Fibroblast of the aortic adventitia (primary cell): ENCODE results near the gene SLIT3. TPM values are rescaled to one million over a fixed set of nuclear protein-coding genes. Genes with fewer than 3 reads are reported as not detected.
A peak's percentile ranks its signal among the peaks of the same experiment; 100 is the strongest.

Experiments
- DNase-seq: peaks from one replicate; pipeline ENCODE4 v3.0.0-alpha.2; 2010; ENCODE audit warnings: low read depth
- H3K4me3 ChIP-seq: 2 replicates; pipeline ENCODE4 v1.5.1; 2011; ENCODE audit warnings: low read depth, mild to moderate bottlenecking, control low read depth, low read length, moderate library complexity
- CTCF ChIP-seq: IDR thresholded peaks from 2 replicates; pipeline ENCODE4 v1.5.1; 2011; ENCODE audit warnings: mild to moderate bottlenecking, low read length, control low read depth, inconsistent platforms; ENCODE audit not compliant: insufficient read depth
- total RNA-seq: library from RNA; depleted of rRNA; stranded (reverse); fragments of >200 nt; gene quantifications from 2 replicates; pipeline ENCODE4 v1.2.3, GENCODE V29; 2012; ENCODE audit warnings: low replicate concordance

Gene SLIT3
- total RNA-seq, 1 donor: 65.3 TPM

GRCh38 chr5:168883281-168883741 is 417.6 kb downstream of the SLIT3 start:
- no peak overlapping the region for H3K4me3 ChIP-seq
- no peak for TF ChIP-seq CTCF
- no peak for DNase-seq

DNA sequence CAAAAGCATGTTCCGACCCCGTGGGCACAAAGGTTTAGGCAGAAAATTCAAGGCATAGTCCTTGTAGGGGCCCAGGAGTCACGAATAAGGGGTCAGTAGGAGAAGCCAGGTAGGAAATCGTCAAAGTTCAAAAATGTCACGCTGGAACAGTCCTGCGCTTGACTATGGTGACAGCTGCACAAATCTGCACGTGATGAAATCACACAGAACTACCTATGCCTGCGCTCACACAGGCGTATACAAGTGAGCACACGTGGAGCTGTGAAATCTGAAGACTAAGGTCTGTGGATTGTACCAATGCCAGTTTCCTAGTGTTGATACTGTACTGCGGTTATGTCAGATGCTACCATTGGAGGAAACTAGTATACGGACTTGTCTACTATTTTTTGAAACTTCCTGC is 418.7 kb downstream of the SLIT3 start:
- no peak for TF ChIP-seq CTCF
- no peak for DNase-seq
- no peak overlapping the region for H3K4me3 ChIP-seq

GRCh38 chr5:168881427-168882149 is 419.4 kb downstream of the SLIT3 start:
- no peak for TF ChIP-seq CTCF
- no peak overlapping the region for H3K4me3 ChIP-seq
- DNase-seq: no peak

DNA sequence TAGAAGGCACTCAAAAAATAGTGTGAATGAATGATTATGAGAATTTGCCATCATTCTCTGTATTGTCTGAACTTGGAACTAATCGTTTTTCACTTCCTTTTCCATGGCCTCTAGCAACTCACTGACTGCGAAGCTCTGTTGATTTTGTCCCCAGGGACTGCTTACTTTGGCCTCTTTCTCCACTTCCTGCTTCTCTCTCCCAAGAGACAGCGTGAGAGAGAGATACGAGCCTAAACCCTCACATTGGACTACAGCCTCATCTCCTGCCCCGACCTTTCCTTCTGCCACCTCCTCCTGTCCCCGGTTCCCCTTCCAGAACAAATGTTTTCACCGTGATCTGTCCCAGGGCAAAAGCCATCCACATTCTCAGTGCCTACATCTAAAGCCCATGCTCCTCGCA is 421.0 kb downstream of the SLIT3 start:
- TF ChIP-seq CTCF: no peak
- peak; percentile 66 for DNase-seq
- no peak overlapping the region for H3K4me3 ChIP-seq

- TF ChIP-seq CTCF: no peak
- H3K4me3 ChIP-seq: no peak overlapping the region
These were observed 421.6 kb downstream of the SLIT3 start for GRCh38 chr5:168879331-168879730.

DNA sequence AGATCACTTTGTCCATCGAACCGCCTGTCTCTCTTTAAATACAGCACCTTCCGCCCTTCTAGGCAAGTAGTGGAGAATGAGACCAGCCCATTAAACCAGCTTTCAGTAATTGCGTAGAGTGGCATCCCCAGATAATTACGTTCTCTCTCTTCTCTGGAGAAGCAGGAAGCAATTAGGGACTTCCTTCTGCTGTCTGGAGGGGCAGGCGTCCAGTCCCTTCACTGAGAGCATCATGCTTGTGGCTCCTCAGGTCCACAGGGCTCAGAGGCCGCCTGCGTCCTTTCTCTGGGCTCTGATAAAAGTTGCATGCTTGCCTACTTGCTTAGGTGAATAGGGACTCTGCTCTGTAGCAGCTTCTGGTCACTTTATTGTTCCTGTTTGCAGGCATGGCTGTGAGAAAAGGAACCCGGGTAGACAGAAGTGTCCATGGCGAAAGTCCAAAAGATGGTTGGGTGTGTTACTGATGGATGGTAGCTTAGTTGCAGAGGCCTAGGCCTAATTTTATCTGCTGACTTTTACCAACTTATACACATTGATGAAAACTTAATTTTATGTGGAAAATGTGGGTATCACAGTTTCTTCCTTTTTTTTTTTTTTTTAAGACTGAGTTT is 422.7 kb downstream of the SLIT3 start:
- DNase-seq: no peak
- no peak overlapping the region for H3K4me3 ChIP-seq
- TF ChIP-seq CTCF: no peak

More at GRCh38 chr5:168879331-168879730, 421.6 kb downstream of the SLIT3 start:
- no peak for DNase-seq
